Measurements from ENCODE around the gene FMO4. TPM values are rescaled to one million over a fixed set of nuclear protein-coding genes. Genes with fewer than 3 reads are reported as not detected.
"Not testable (repeated sequence)": the region's sequence is repeated elsewhere in the genome, so short reads cannot be mapped to it uniquely, and the experiment has no call there.

Gene FMO4
- total and polyA plus RNA-seq, 9 of the 15 experiments (the other 6 are each of a cell fraction or from before 2014, with no cell fraction given): 0.25 to 1.1 (median 0.54) TPM; not detected in 2

GRCh38 chr1:171390740-171391139 is 76.8 kb downstream of the FMO4 start:
- H3K9ac ChIP-seq (ENCODE audit: insufficient read depth in 1 of 2, low read depth in 2 of 2, low read length in 2 of 2); H4K20me1 ChIP-seq (replicated peaks; ENCODE audit: control insufficient read depth, insufficient read depth, low read length); H3K27ac ChIP-seq (ENCODE audit: extremely low read depth, low read depth, low read length); H3K4me3 ChIP-seq; H3K4me2 ChIP-seq (ENCODE audit: insufficient read depth, low read length); ATAC-seq; H3K4me1 ChIP-seq (replicated peaks in 1 of 2; ENCODE audit: control insufficient read depth in 2 of 2, insufficient read depth in 2 of 2, low read length in 2 of 2); DNase-seq (ENCODE audit: extremely low read depth in 1 of 4, low spot score in 3 of 4); in situ Hi-C loops (cut with MboI); H3K9me3 ChIP-seq (replicated peaks; ENCODE audit: control insufficient read depth, insufficient read depth, low read depth, low read length); BruUV-seq (replicated peaks); H3K36me3 ChIP-seq (ENCODE audit: control insufficient read depth, insufficient read depth, low read length); FAIRE-seq; CTCF ChIA-PET (ENCODE audit: low intra/inter-chr PET ratio); H3K9me1 ChIP-seq (ENCODE audit: control insufficient read depth, insufficient read depth, low read length); H2AFZ ChIP-seq (ENCODE audit: low read depth, low read length); H3K79me2 ChIP-seq (ENCODE audit: control insufficient read depth, insufficient read depth, low read length): not testable (repeated sequence)
- TF ChIP-seq ZNF316 (IDR thresholded peaks at IDR 0.05): peak; percentile 6; the same call in 1 of the 2 replicates
- peak; percentile 69 for TF ChIP-seq NFYB (IDR thresholded peaks at IDR 0.05; ENCODE audit: extremely low read depth, insufficient read length)
- intact Hi-C loops (cut with micrococcal nuclease): loop anchor here (10.0 kb wide), 1 partner anchor 856 kb away; the partner anchor contains the start of gene GORAB
- H3K27me3 ChIP-seq (ENCODE audit: control insufficient read depth in 2 of 2, insufficient read depth in 2 of 2, low read length in 2 of 2): peaks cover 7 to 30% of the 10 kb centered on the region in 2 experiments; a peak in 3 of 5 replicates
- WGBS (ENCODE audit: insufficient coverage, low coverage, missing lambda C conversion rate): 0% methylated on average over 1 of the region's 1 CpG
- POLR2A ChIA-PET: interaction anchor here (0.6 to 0.8 kb wide), 2 partner anchors 9 to 371 kb away, joined by 3 read pairs; no protein-coding TSS in a partner anchor

Small RNA genes within 50 kb of the gene (small RNA-seq; reads per million reads assigned to genes)
- gene SRP14P4: not detected

Other genes with a start within 250 kb of the FMO4 start
- gene FMO3, start 223.3 kb upstream of the FMO4 start, total RNA-seq (2014; rRNA removed): not detected in 2 replicates
- not detected in 2 replicates for gene FMO3, start 223.3 kb upstream of the FMO4 start, total RNA-seq (2014; rRNA removed; fragmentation: Illumina TruSeq; extraction: Trizol)
- gene FMO3, start 223.3 kb upstream of the FMO4 start, total RNA-seq (2015; rRNA removed; fragmentation: Illumina TruSeq; extraction: Trizol): not detected in 2 replicates
- gene FMO3, start 223.3 kb upstream of the FMO4 start, total RNA-seq (2021): 0.22 TPM in 1 of 2 replicates, not detected in the other
- not detected in 2 replicates for gene FMO3, start 223.3 kb upstream of the FMO4 start, polyA plus RNA-seq (2011; rRNA removed)
- gene FMO3, start 223.3 kb upstream of the FMO4 start, polyA plus RNA-seq (2014; fragmentation: Illumina TruSeq; extraction: Trizol): not detected in 2 replicates
- not detected for gene FMO3, start 223.3 kb upstream of the FMO4 start, polyA plus RNA-seq (2014; fragmentation: Nextera tagmentation; extraction: Ambion mirVana)
- not detected in 2 replicates for gene FMO3, start 223.3 kb upstream of the FMO4 start, polyA plus RNA-seq (2014; rRNA removed)
- gene FMO2, start 128.9 kb upstream of the FMO4 start, total RNA-seq (2014; rRNA removed): not detected in 2 replicates
- not detected in 2 replicates for gene FMO2, start 128.9 kb upstream of the FMO4 start, total RNA-seq (2014; rRNA removed; fragmentation: Illumina TruSeq; extraction: Trizol)
- gene FMO2, start 128.9 kb upstream of the FMO4 start, total RNA-seq (2015; rRNA removed; fragmentation: Illumina TruSeq; extraction: Trizol): not detected in 2 replicates
- 0.22 TPM in 1 of 2 replicates, not detected in the other for gene FMO2, start 128.9 kb upstream of the FMO4 start, total RNA-seq (2021)
- gene FMO2, start 128.9 kb upstream of the FMO4 start, polyA plus RNA-seq (2011; rRNA removed): not detected in 2 replicates
- gene FMO2, start 128.9 kb upstream of the FMO4 start, polyA plus RNA-seq (2014; fragmentation: Illumina TruSeq; extraction: Trizol): not detected in 2 replicates
- not detected for gene FMO2, start 128.9 kb upstream of the FMO4 start, polyA plus RNA-seq (2014; fragmentation: Nextera tagmentation; extraction: Ambion mirVana)
- gene FMO2, start 128.9 kb upstream of the FMO4 start, polyA plus RNA-seq (2014; rRNA removed): not detected in 2 replicates
- not detected in 2 replicates for gene FMO1, start 65.7 kb upstream of the FMO4 start, total RNA-seq (2014; rRNA removed)
- gene FMO1, start 65.7 kb upstream of the FMO4 start, total RNA-seq (2014; rRNA removed; fragmentation: Illumina TruSeq; extraction: Trizol): not detected in 2 replicates
- not detected in 2 replicates for gene FMO1, start 65.7 kb upstream of the FMO4 start, total RNA-seq (2015; rRNA removed; fragmentation: Illumina TruSeq; extraction: Trizol)
- gene FMO1, start 65.7 kb upstream of the FMO4 start, total RNA-seq (2021): not detected in 2 replicates
- gene FMO1, start 65.7 kb upstream of the FMO4 start, polyA plus RNA-seq (2011; rRNA removed): not detected in 2 replicates
- not detected in 2 replicates for gene FMO1, start 65.7 kb upstream of the FMO4 start, polyA plus RNA-seq (2014; fragmentation: Illumina TruSeq; extraction: Trizol)
- gene FMO1, start 65.7 kb upstream of the FMO4 start, polyA plus RNA-seq (2014; fragmentation: Nextera tagmentation; extraction: Ambion mirVana): not detected
- not detected in 2 replicates for gene FMO1, start 65.7 kb upstream of the FMO4 start, polyA plus RNA-seq (2014; rRNA removed)
- gene PRRC2C, start 171.3 kb downstream of the FMO4 start, total RNA-seq (2014; rRNA removed): 69.5 and 76.7 TPM in 2 replicates
- 89.2 and 102 TPM in 2 replicates for gene PRRC2C, start 171.3 kb downstream of the FMO4 start, total RNA-seq (2014; rRNA removed; fragmentation: Illumina TruSeq; extraction: Trizol)
- 105 and 107 TPM in 2 replicates for gene PRRC2C, start 171.3 kb downstream of the FMO4 start, total RNA-seq (2015; rRNA removed; fragmentation: Illumina TruSeq; extraction: Trizol)
- 218 and 237 TPM in 2 replicates for gene PRRC2C, start 171.3 kb downstream of the FMO4 start, total RNA-seq (2021)
- 101 and 108 TPM in 2 replicates for gene PRRC2C, start 171.3 kb downstream of the FMO4 start, polyA plus RNA-seq (2011; rRNA removed)
- gene PRRC2C, start 171.3 kb downstream of the FMO4 start, polyA plus RNA-seq (2014; fragmentation: Illumina TruSeq; extraction: Trizol): 164 and 206 TPM in 2 replicates
- 10 to 100 TPM; 61.9 to 93.0 TPM for gene PRRC2C, start 171.3 kb downstream of the FMO4 start, polyA plus RNA-seq (2014; fragmentation: Nextera tagmentation; extraction: Ambion mirVana)
- gene PRRC2C, start 171.3 kb downstream of the FMO4 start, polyA plus RNA-seq (2014; rRNA removed): 108 and 114 TPM in 2 replicates